ENCODE results near the gene FHOD3.
A peak's percentile ranks its signal among the peaks of the same experiment; 100 is the strongest.

FHOD3 gene

GRCh38 chr18:36420826-36421225 is 123.3 kb downstream of the FHOD3 start:
- TF ChIP-seq CTCF (conservative IDR thresholded peaks at IDR 0.05; ENCODE audit: low read length), result no peak
- no peak overlapping the region for H3K4me3 ChIP-seq (ENCODE audit: low read length)
- peak; percentile 72 for DNase-seq (ENCODE audit: low read depth)

- DNase-seq (ENCODE audit: low read depth), result no peak
- H3K4me3 ChIP-seq (ENCODE audit: low read length), result no peak overlapping the region
- no peak for TF ChIP-seq CTCF (conservative IDR thresholded peaks at IDR 0.05; ENCODE audit: low read length)
Observed at GRCh38 chr18:36424741-36425142, 127.2 kb downstream of the FHOD3 start.

- H3K4me3 ChIP-seq (ENCODE audit: low read length), result no peak overlapping the region
- TF ChIP-seq CTCF (conservative IDR thresholded peaks at IDR 0.05; ENCODE audit: low read length), result no peak
- DNase-seq (ENCODE audit: low read depth), result no peak
Observed at GRCh38 chr18:36427369-36427768, 129.9 kb downstream of the FHOD3 start.

GRCh38 chr18:36427831-36428230 is 130.3 kb downstream of the FHOD3 start:
- H3K4me3 ChIP-seq (ENCODE audit: low read length), result no peak overlapping the region
- DNase-seq (ENCODE audit: low read depth), result peak; percentile 22
- no peak for TF ChIP-seq CTCF (conservative IDR thresholded peaks at IDR 0.05; ENCODE audit: low read length)

DNA sequence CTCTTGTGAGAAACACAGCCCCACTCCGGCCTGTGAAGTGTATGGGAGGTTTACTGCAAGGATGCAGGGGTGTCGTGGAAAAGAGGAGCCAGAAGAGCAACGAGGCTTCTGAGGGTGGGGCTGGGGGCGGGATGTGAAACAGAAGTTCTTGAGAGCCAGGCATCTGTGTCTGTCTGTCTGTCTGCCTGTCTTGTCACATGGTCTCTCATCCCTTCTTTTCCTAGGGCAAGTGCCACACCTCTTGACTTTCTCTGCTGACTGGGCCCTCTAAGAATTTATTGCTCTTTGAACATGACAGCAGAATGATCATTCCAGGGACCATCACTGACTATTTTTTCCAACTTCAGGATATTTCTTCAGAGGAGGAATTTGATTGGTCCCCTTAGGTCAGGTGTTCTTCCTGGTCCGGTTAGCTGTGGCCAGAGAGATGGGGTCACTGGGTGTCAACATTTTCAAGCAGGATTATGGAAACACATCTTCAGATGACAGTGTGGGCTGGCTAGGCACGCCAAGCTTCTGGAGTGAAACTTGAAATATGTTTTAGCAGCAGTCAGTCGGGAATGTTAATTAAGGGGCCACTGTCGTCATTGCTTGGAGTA is 131.0 kb downstream of the FHOD3 start:
- TF ChIP-seq CTCF (conservative IDR thresholded peaks at IDR 0.05; ENCODE audit: low read length), result no peak
- DNase-seq (ENCODE audit: low read depth), result no peak
- no peak overlapping the region for H3K4me3 ChIP-seq (ENCODE audit: low read length)

DNA sequence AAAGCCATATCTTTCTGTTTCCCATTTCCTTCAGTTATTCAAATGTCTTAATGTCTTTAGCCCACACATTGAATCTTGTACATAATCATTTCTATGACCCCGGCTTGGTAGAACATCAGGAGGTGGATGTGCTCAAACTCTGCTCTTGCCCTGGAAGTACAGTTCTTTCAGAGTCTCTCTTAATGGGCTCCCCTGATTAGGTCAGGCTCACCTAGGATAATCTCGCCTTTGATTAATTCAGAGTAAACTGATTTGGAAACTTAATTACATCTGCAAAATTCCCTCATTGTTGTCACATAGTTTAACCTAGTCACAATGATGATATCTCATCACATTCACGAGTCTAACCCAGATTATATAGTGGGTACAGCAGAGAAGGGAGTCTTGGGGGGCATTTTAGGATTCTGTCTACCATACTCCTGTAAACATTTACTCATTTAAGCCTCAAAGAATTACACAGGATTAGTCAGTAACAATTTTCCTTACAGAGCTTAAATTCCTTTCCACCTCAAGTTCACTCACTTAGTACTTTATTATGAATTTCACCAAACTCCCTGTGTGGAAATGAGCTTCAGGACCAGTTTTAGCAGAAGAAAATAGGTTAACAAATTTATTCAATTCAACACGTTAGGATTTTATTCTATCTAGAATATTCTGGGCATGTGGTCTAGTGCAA is 135.5 kb downstream of the FHOD3 start:
- no peak overlapping the region for H3K4me3 ChIP-seq (ENCODE audit: low read length)
- peak; percentile 22 for DNase-seq (ENCODE audit: low read depth)
- TF ChIP-seq CTCF (conservative IDR thresholded peaks at IDR 0.05; ENCODE audit: low read length), result no peak

- no peak overlapping the region for H3K4me3 ChIP-seq (ENCODE audit: low read length)
- TF ChIP-seq CTCF (conservative IDR thresholded peaks at IDR 0.05; ENCODE audit: low read length), result no peak
- no peak for DNase-seq (ENCODE audit: low read depth)
Observed at GRCh38 chr18:36436387-36436786, 138.9 kb downstream of the FHOD3 start.
